ENCODE measurements around the gene CLDN5. TPM values are rescaled to one million over a fixed set of nuclear protein-coding genes. Genes with fewer than 3 reads are reported as not detected.

The CLDN5 gene
- total RNA-seq, 1 experiment from 2014 or later, result 0.47 TPM

GRCh38 chr22:19525666-19526065, 1.5 kb upstream of the CLDN5 start:
- BruUV-seq (replicated peaks), result no TSS peak

GRCh38 chr22:19525116-19525660, 978 bp upstream of the CLDN5 start:
- CTCF ChIA-PET, result no interaction called here
- BruUV-seq (replicated peaks), result no TSS peak
- H3K9ac ChIP-seq (ENCODE audit: low read length), result no peak overlapping the region

More at GRCh38 chr22:19525666-19526065, 1.5 kb upstream of the CLDN5 start:
- no peak overlapping the region for H2AFZ ChIP-seq (ENCODE audit: low read length)
- no peak overlapping the region for H3K27ac ChIP-seq (ENCODE audit: low read length)
- H3K79me2 ChIP-seq (ENCODE audit: low read length), result no peaks in the 10 kb centered on the region
- H3K4me2 ChIP-seq (ENCODE audit: low read length), result no peak overlapping the region
- ATAC-seq (no peak), DNase-seq (no peak)
- H3K9ac ChIP-seq (ENCODE audit: low read length), result no peak overlapping the region
- no peak for TF ChIP-seq EZH2phosphoT487 (IDR thresholded peaks at IDR 0.05; ENCODE audit: borderline replicate concordance, low read length)
- no peak for TF ChIP-seq EZH2 (IDR thresholded peaks at IDR 0.05; ENCODE audit: low read length, unreplicated experiment)
- TF ChIP-seq CTCF (conservative IDR thresholded peaks at IDR 0.05; ENCODE audit: low read depth, low read length), result no peak
- POLR2A ChIA-PET (ENCODE audit: unreplicated experiment), result no interaction called here
- H3K27me3 ChIP-seq (ENCODE audit: low read length), result no peaks in the 10 kb centered on the region
- H4K20me1 ChIP-seq (ENCODE audit: low read length), result no peaks in the 10 kb centered on the region
- H3K4me3 ChIP-seq (ENCODE audit: low read length), result no peak overlapping the region
- H3K9me2 ChIP-seq (replicated peaks; ENCODE audit: low read length), result no peaks in the 10 kb centered on the region
- H3F3A ChIP-seq (ENCODE audit: low read length, unreplicated experiment), result no peaks in the 10 kb centered on the region
- intact Hi-C loops (cut with micrococcal nuclease), result no loop called here
- no peaks in the 10 kb centered on the region for H3K9me3 ChIP-seq (ENCODE audit: low read length)
- no peaks in the 10 kb centered on the region for H3K36me3 ChIP-seq (ENCODE audit: low read depth, low read length)
- H3K4me1 ChIP-seq (ENCODE audit: insufficient read depth, low read length), result peaks cover 11% of the 10 kb centered on the region
- CTCF ChIA-PET, result no interaction called here

GRCh38 chr22:19523240-19524169, 705 bp downstream of the CLDN5 start:
- no peak for ATAC-seq
- intact Hi-C loops (cut with micrococcal nuclease), result no loop called here
- ChIA-PET POLR2A (ENCODE audit: unreplicated experiment) (no interaction called here), CTCF (no interaction called here)
- no peak overlapping the region for H3K9ac ChIP-seq (ENCODE audit: low read length)
- H3K9me2 ChIP-seq (replicated peaks; ENCODE audit: low read length), result no peaks in the 10 kb centered on the region
- BruUV-seq (replicated peaks), result no TSS peak
- no peaks in the 10 kb centered on the region for H3K36me3 ChIP-seq (ENCODE audit: low read depth, low read length)
- no peak for DNase-seq
- no peak overlapping the region for H3K4me2 ChIP-seq (ENCODE audit: low read length)
- H2AFZ ChIP-seq (ENCODE audit: low read length), result no peak overlapping the region
- no peaks in the 10 kb centered on the region for H3K9me3 ChIP-seq (ENCODE audit: low read length)
- no peaks in the 10 kb centered on the region for H4K20me1 ChIP-seq (ENCODE audit: low read length)
- no peaks in the 10 kb centered on the region for H3K27me3 ChIP-seq (ENCODE audit: low read length)
- no peak for TF ChIP-seq EZH2phosphoT487 (IDR thresholded peaks at IDR 0.05; ENCODE audit: borderline replicate concordance, low read length)
- TF ChIP-seq CTCF (conservative IDR thresholded peaks at IDR 0.05; ENCODE audit: low read depth, low read length), result no peak
- TF ChIP-seq EZH2 (IDR thresholded peaks at IDR 0.05; ENCODE audit: low read length, unreplicated experiment), result no peak
- H3K4me3 ChIP-seq (ENCODE audit: low read length), result no peak overlapping the region
- no peaks in the 10 kb centered on the region for H3K79me2 ChIP-seq (ENCODE audit: low read length)
- H3K27ac ChIP-seq (ENCODE audit: low read length), result no peak overlapping the region
- H3F3A ChIP-seq (ENCODE audit: low read length, unreplicated experiment), result no peaks in the 10 kb centered on the region
- H3K4me1 ChIP-seq (ENCODE audit: insufficient read depth, low read length), result peaks cover 11% of the 10 kb centered on the region

More at GRCh38 chr22:19525116-19525660, 978 bp upstream of the CLDN5 start:
- H3K9me2 ChIP-seq (replicated peaks; ENCODE audit: low read length), result no peaks in the 10 kb centered on the region
- intact Hi-C loops (cut with micrococcal nuclease), result no loop called here
- peaks cover 11% of the 10 kb centered on the region for H3K4me1 ChIP-seq (ENCODE audit: insufficient read depth, low read length)
- no peak for TF ChIP-seq EZH2 (IDR thresholded peaks at IDR 0.05; ENCODE audit: low read length, unreplicated experiment)
- TF ChIP-seq EZH2phosphoT487 (IDR thresholded peaks at IDR 0.05; ENCODE audit: borderline replicate concordance, low read length), result no peak
- H3K27me3 ChIP-seq (ENCODE audit: low read length), result no peaks in the 10 kb centered on the region
- no peak overlapping the region for H2AFZ ChIP-seq (ENCODE audit: low read length)
- no peaks in the 10 kb centered on the region for H3K79me2 ChIP-seq (ENCODE audit: low read length)
- no peaks in the 10 kb centered on the region for H4K20me1 ChIP-seq (ENCODE audit: low read length)
- DNase-seq (no peak), ATAC-seq (no peak)
- no peaks in the 10 kb centered on the region for H3K9me3 ChIP-seq (ENCODE audit: low read length)
- H3K27ac ChIP-seq (ENCODE audit: low read length), result no peak overlapping the region
- POLR2A ChIA-PET (ENCODE audit: unreplicated experiment), result no interaction called here
- no peak overlapping the region for H3K4me3 ChIP-seq (ENCODE audit: low read length)
- H3F3A ChIP-seq (ENCODE audit: low read length, unreplicated experiment), result no peaks in the 10 kb centered on the region
- H3K36me3 ChIP-seq (ENCODE audit: low read depth, low read length), result no peaks in the 10 kb centered on the region
- H3K4me2 ChIP-seq (ENCODE audit: low read length), result no peak overlapping the region

Measured in PC-3 (cell line).